Glutamatergic neuron (in vitro differentiated cells): Measurements from ENCODE around the gene VCPKMT. TPM values are rescaled to one million over a fixed set of nuclear protein-coding genes. Genes with fewer than 3 reads are reported as not detected.
"Not testable (repeated sequence)": the region's sequence is repeated elsewhere in the genome, so short reads cannot be mapped to it uniquely, and the experiment has no call there.

Experiments used
- DNase-seq: peaks from one replicate; pipeline ENCODE4 v3.0.0; 2022
- H3K27ac Mint-ChIP-seq: one replicate; pipeline ENCODE4 v1.8.0; 2020; ENCODE audit warnings: mild to moderate bottlenecking, mixed read lengths, inconsistent platforms; ENCODE audit not compliant: unreplicated experiment
- H3K27me3 Mint-ChIP-seq: one replicate; pipeline ENCODE4 v1.8.0; 2020; ENCODE audit warnings: mild to moderate bottlenecking, moderate library complexity, mixed read lengths, inconsistent platforms; ENCODE audit not compliant: unreplicated experiment
- H3K36me3 Mint-ChIP-seq: one replicate; pipeline ENCODE4 v1.8.0; 2020; ENCODE audit warnings: mild to moderate bottlenecking, mixed read lengths, inconsistent platforms; ENCODE audit not compliant: unreplicated experiment
- H3K4me1 Mint-ChIP-seq: one replicate; pipeline ENCODE4 v1.8.0; 2020; ENCODE audit warnings: mild to moderate bottlenecking, low read depth, mixed read lengths, inconsistent platforms; ENCODE audit not compliant: unreplicated experiment
- H3K4me3 Mint-ChIP-seq: one replicate; pipeline ENCODE4 v1.8.0; 2020; ENCODE audit warnings: mild to moderate bottlenecking, mixed read lengths, inconsistent platforms; ENCODE audit not compliant: unreplicated experiment
- H3K9me3 Mint-ChIP-seq: one replicate; pipeline ENCODE4 v1.8.0; 2020; ENCODE audit warnings: mild to moderate bottlenecking, moderate library complexity, mixed read lengths, inconsistent platforms; ENCODE audit not compliant: unreplicated experiment
- CTCF ChIP-seq: fragments of 200-600 bp; sonication (generic); IDR thresholded peaks from one replicate; pipeline ENCODE4 v1.5.0; 2021; ENCODE audit not compliant: partially characterized antibody, unreplicated experiment
- total RNA-seq: library from RNA; stranded (reverse); fragmentation: NEBNext Ultra II Directional; extraction: Animal tissue kit (Norgen Biotek cat#: 25700); gene quantifications from one replicate; pipeline ENCODE4 v1.2.1, GENCODE V29; 2021; ENCODE audit not compliant: unreplicated experiment

The VCPKMT gene
- total RNA-seq, 1 donor from 2014 or later: 12.9 TPM

- no peak overlapping the region for H3K27ac Mint-ChIP-seq
- H3K36me3 Mint-ChIP-seq: no peaks in the 10 kb centered on the region
- peaks cover 20% of the 10 kb centered on the region for H3K4me1 Mint-ChIP-seq
- no peak for TF ChIP-seq CTCF
- H3K4me3 Mint-ChIP-seq: no peak overlapping the region
- no peak for DNase-seq
- no peaks in the 10 kb centered on the region for H3K9me3 Mint-ChIP-seq
- H3K27me3 Mint-ChIP-seq: peaks cover 3% of the 10 kb centered on the region
Measured at GRCh38 chr14:50082308-50082742, 34.0 kb downstream of the VCPKMT start.

- H3K36me3 Mint-ChIP-seq, DNase-seq, H3K4me1 Mint-ChIP-seq, H3K9me3 Mint-ChIP-seq, H3K27ac Mint-ChIP-seq, H3K27me3 Mint-ChIP-seq, H3K4me3 Mint-ChIP-seq: not testable (repeated sequence)
Measured at GRCh38 chr14:50079103-50079502, 37.3 kb downstream of the VCPKMT start.

- H3K4me1 Mint-ChIP-seq, H3K4me3 Mint-ChIP-seq, H3K27me3 Mint-ChIP-seq, H3K36me3 Mint-ChIP-seq, DNase-seq, H3K9me3 Mint-ChIP-seq, H3K27ac Mint-ChIP-seq: not testable (repeated sequence)
Measured at GRCh38 chr14:50073663-50074062, 42.7 kb downstream of the VCPKMT start.

- Mint-ChIP-seq H3K27me3 (peaks cover 2% of the 10 kb centered on the region), H3K36me3 (no peaks in the 10 kb centered on the region), H3K9me3 (peaks cover 4% of the 10 kb centered on the region), H3K27ac (no peak overlapping the region), H3K4me3 (no peak overlapping the region), H3K4me1 (no peaks in the 10 kb centered on the region)
- no peak for DNase-seq
- TF ChIP-seq CTCF: no peak
Measured at GRCh38 chr14:50072395-50072794, 44.0 kb downstream of the VCPKMT start.

GRCh38 chr14:50070840-50071548, 45.4 kb downstream of the VCPKMT start:
- Mint-ChIP-seq H3K4me3 (no peak overlapping the region), H3K9me3 (peaks cover 6% of the 10 kb centered on the region), H3K27me3 (peaks cover 2% of the 10 kb centered on the region), H3K27ac (no peak overlapping the region), H3K36me3 (no peaks in the 10 kb centered on the region), H3K4me1 (no peaks in the 10 kb centered on the region)
- no peak for DNase-seq
- TF ChIP-seq CTCF: no peak

- H3K36me3 Mint-ChIP-seq: no peaks in the 10 kb centered on the region
- no peaks in the 10 kb centered on the region for H3K4me1 Mint-ChIP-seq
- DNase-seq: no peak
- H3K27ac Mint-ChIP-seq: no peak overlapping the region
- H3K9me3 Mint-ChIP-seq: peaks cover 6% of the 10 kb centered on the region
- no peak overlapping the region for H3K4me3 Mint-ChIP-seq
- H3K27me3 Mint-ChIP-seq: peaks cover 3% of the 10 kb centered on the region
- no peak for TF ChIP-seq CTCF
Measured at GRCh38 chr14:50070230-50070629, 46.1 kb downstream of the VCPKMT start.
